OCI-LY7 (cell line): ENCODE measurements around the gene PINK1. TPM values are rescaled to one million over a fixed set of nuclear protein-coding genes. Genes with fewer than 3 reads are reported as not detected.

Experiments used
- BruUV-seq: library from RNA; stranded (reverse); fragments of 400-500 nt; replicated peaks from 2 replicates; lab custom pipeline; 2021; lab: Mats Ljungman, UMichigan
- CTCF ChIA-PET: fragments of 300-600 bp; sonication (Branson Sonifier 250); formaldehyde crosslinking; loops from one replicate; lab custom pipeline; 2022; ENCODE audit warnings: antibody characterized with exemption; ENCODE audit not compliant: unreplicated experiment; lab: Charles Lee
- POLR2A ChIA-PET: fragments of 300-600 bp; sonication (Branson Sonifier 250); formaldehyde crosslinking; loops from one replicate; lab custom pipeline; 2022; ENCODE audit warnings: antibody characterized with exemption; lab: Charles Lee
- DNase-seq: peaks from one replicate; pipeline ENCODE4 v3.0.0-alpha.2; 2015; ENCODE audit warnings: low spot score
- H2AFZ ChIP-seq: fragments of 200-600 bp; sonication (generic), shearing (Covaris generic); 2 replicates; pipeline ENCODE4 v1.6.1; 2014; ENCODE audit warnings: mild to moderate bottlenecking, antibody characterized with exemption, low read length, moderate library complexity
- H3K27ac ChIP-seq: fragments of 200-600 bp; sonication (generic); 2 replicates; pipeline ENCODE4 v1.5.1; 2014; ENCODE audit warnings: mixed run types, low read depth, mild to moderate bottlenecking, moderate library complexity, low read length, inconsistent platforms; ENCODE audit not compliant: poor library complexity, severe bottlenecking
- H3K36me3 ChIP-seq: fragments of 200-600 bp; sonication (generic); 2 replicates; pipeline ENCODE4 v1.6.1; 2014; ENCODE audit warnings: mild to moderate bottlenecking, antibody characterized with exemption, low read length, moderate library complexity, mixed read lengths; ENCODE audit not compliant: insufficient read depth
- H3K4me1 ChIP-seq: fragments of 200-600 bp; sonication (generic); 2 replicates; pipeline ENCODE4 v1.5.1; 2014; ENCODE audit warnings: mild to moderate bottlenecking, low read length; ENCODE audit not compliant: insufficient read depth, poor library complexity, severe bottlenecking
- H3K4me2 ChIP-seq: fragments of 200-600 bp; sonication (generic); 2 replicates; pipeline ENCODE4 v1.6.1; 2014; ENCODE audit warnings: mild to moderate bottlenecking, low read length
- H3K4me3 ChIP-seq: fragments of 200-600 bp; sonication (generic); 2 replicates; pipeline ENCODE4 v1.5.1; 2014; ENCODE audit warnings: mild to moderate bottlenecking, low read depth, low read length; ENCODE audit not compliant: poor library complexity, severe bottlenecking
- H3K79me2 ChIP-seq: fragments of 200-600 bp; sonication (generic); 2 replicates; pipeline ENCODE4 v1.6.1; 2016; ENCODE audit warnings: low read depth, mild to moderate bottlenecking, low read length, moderate library complexity, mixed read lengths; ENCODE audit not compliant: insufficient read depth
- H3K9me2 ChIP-seq: fragments of 200-600 bp; sonication (generic); 2 replicates; pipeline ENCODE4 v1.6.1; 2016; ENCODE audit warnings: mild to moderate bottlenecking, low read length, mixed read lengths; ENCODE audit not compliant: insufficient read depth
- H3K9me3 ChIP-seq: fragments of 200-600 bp; sonication (generic); 2 replicates; pipeline ENCODE4 v1.6.1; 2014; ENCODE audit warnings: mild to moderate bottlenecking, mixed run types, low read length, mixed read lengths
- H4K20me1 ChIP-seq: fragments of 200-600 bp; sonication (generic); 2 replicates; pipeline ENCODE4 v1.6.1; 2014; ENCODE audit warnings: mild to moderate bottlenecking, antibody characterized with exemption, low read length, moderate library complexity, mixed read lengths; ENCODE audit not compliant: insufficient read depth
- EZH2phosphoT487 ChIP-seq: fragments of 200-600 bp; sonication (generic); IDR thresholded peaks from 2 replicates; pipeline ENCODE4 v1.6.1; 2018; ENCODE audit warnings: low read depth, borderline replicate concordance, mild to moderate bottlenecking, mixed run types, antibody characterized with exemption, low read length, moderate library complexity, mixed read lengths
- intact Hi-C: fragments of 100-400 bp; cut with micrococcal nuclease; formaldehyde crosslinking; loops from one replicate; pipeline ENCODE4 v1.10.0; 2022; ENCODE audit not compliant: unreplicated experiment
- total RNA-seq, 2 experiments: library from RNA; depleted of rRNA in 1 of 2; stranded (reverse); fragments of >200 nt in 1 of 2; shearing (Covaris generic) in 1 of 2; gene quantifications; 2 replicates each; pipeline ENCODE4 v1.2.3, GENCODE V29; 2014 to 2022
- TF ChIP-seq, protein P1 (sequence below): fragments of 200-600 bp; sonication (generic); conservative IDR thresholded peaks from 2 replicates; pipeline ENCODE4 v1.5.1; 2014; ENCODE audit warnings: mild to moderate bottlenecking, antibody characterized with exemption, low read length, moderate library complexity, mixed read lengths

PINK1 gene
- total RNA-seq, 2 experiments from 2014 or later: 8.9 to 13.4 TPM

DNA sequence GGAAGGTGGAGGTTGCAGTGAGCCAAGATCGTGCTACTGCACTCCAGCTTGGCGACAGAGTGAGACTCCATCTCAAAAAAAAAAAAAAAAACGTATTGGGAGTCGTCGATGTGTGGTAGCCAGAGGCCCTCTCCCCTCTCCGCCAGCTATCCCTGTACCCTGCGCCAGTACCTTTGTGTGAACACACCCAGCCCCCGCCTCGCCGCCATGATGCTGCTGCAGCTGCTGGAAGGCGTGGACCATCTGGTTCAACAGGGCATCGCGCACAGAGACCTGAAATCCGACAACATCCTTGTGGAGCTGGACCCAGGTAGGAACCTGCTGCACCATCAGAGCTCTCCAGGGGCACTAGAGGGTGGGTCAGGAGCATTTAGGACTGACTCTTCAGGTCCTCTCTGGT is 12.2 kb downstream of the PINK1 start:
- peaks cover 22% of the 10 kb centered on the region for H3K36me3 ChIP-seq
- intact Hi-C loops: no loop called here
- no peaks in the 10 kb centered on the region for H4K20me1 ChIP-seq
- no peaks in the 10 kb centered on the region for H3K4me1 ChIP-seq
- no peaks in the 10 kb centered on the region for H3K79me2 ChIP-seq
- ChIA-PET POLR2A (interaction anchor here (0.5 to 1.1 kb wide), 3 partner anchors 12 to 467 kb away, joined by 3 to 6 read pairs (median 3); partner anchors contain the start of gene DDOST), CTCF (no interaction called here)
- H3K9me3 ChIP-seq: no peaks in the 10 kb centered on the region
- BruUV-seq: no TSS peak
- no peaks in the 10 kb centered on the region for H3K9me2 ChIP-seq
- no peak overlapping the region for H3K4me3 ChIP-seq
- H3K4me2 ChIP-seq: no peak overlapping the region
- no peak overlapping the region for H2AFZ ChIP-seq
- DNase-seq: no peak
- H3K27ac ChIP-seq: no peak overlapping the region
- TF ChIP-seq, protein P1, sequence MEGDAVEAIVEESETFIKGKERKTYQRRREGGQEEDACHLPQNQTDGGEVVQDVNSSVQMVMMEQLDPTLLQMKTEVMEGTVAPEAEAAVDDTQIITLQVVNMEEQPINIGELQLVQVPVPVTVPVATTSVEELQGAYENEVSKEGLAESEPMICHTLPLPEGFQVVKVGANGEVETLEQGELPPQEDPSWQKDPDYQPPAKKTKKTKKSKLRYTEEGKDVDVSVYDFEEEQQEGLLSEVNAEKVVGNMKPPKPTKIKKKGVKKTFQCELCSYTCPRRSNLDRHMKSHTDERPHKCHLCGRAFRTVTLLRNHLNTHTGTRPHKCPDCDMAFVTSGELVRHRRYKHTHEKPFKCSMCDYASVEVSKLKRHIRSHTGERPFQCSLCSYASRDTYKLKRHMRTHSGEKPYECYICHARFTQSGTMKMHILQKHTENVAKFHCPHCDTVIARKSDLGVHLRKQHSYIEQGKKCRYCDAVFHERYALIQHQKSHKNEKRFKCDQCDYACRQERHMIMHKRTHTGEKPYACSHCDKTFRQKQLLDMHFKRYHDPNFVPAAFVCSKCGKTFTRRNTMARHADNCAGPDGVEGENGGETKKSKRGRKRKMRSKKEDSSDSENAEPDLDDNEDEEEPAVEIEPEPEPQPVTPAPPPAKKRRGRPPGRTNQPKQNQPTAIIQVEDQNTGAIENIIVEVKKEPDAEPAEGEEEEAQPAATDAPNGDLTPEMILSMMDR: no peak
- TF ChIP-seq EZH2phosphoT487: no peak

DNA sequence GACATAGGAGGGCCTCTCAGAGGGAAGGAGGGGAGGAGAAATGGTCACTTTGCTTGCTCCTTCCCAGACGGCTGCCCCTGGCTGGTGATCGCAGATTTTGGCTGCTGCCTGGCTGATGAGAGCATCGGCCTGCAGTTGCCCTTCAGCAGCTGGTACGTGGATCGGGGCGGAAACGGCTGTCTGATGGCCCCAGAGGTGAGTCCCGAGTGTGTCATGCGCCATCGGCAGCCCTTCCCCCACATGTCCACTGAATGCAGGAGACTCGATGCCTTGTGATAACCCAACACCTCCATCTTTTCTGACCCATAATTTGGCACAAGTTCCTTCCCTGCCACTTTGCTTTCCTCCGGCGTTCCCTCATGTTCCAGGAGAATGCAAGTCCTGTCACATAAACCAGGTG is 15.2 kb downstream of the PINK1 start:
- no peaks in the 10 kb centered on the region for H3K9me2 ChIP-seq
- intact Hi-C loops: no loop called here
- no peak overlapping the region for H3K4me2 ChIP-seq
- no peak overlapping the region for H3K4me3 ChIP-seq
- ChIA-PET CTCF (interaction anchor here (0.8 kb wide), 1 partner anchor 15 kb away, joined by 3 read pairs; no protein-coding TSS in a partner anchor), POLR2A (interaction anchor here (1.1 kb wide), 1 partner anchor 15 kb away, joined by 4 read pairs; no protein-coding TSS in a partner anchor)
- no peaks in the 10 kb centered on the region for H3K79me2 ChIP-seq
- no TSS peak for BruUV-seq
- H3K36me3 ChIP-seq: peaks cover 50% of the 10 kb centered on the region
- no peak overlapping the region for H2AFZ ChIP-seq
- H3K27ac ChIP-seq: no peak overlapping the region
- no peaks in the 10 kb centered on the region for H3K4me1 ChIP-seq
- H3K9me3 ChIP-seq: no peaks in the 10 kb centered on the region
- TF ChIP-seq, protein P1: no peak
- TF ChIP-seq EZH2phosphoT487: no peak
- no peak for DNase-seq
- no peaks in the 10 kb centered on the region for H4K20me1 ChIP-seq

DNA sequence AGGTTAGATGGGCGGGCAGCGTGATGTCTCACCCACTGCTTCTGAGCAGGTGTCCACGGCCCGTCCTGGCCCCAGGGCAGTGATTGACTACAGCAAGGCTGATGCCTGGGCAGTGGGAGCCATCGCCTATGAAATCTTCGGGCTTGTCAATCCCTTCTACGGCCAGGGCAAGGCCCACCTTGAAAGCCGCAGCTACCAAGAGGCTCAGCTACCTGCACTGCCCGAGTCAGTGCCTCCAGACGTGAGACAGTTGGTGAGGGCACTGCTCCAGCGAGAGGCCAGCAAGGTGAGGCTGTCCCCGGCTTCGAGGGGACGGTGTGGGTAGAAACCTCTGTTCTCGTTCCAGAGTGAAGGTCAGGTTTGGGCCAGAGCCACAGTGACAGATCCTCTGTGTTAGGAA is 15.7 kb downstream of the PINK1 start:
- POLR2A ChIA-PET: no interaction called here
- H3K4me2 ChIP-seq: no peak overlapping the region
- intact Hi-C loops: no loop called here
- H3K9me3 ChIP-seq: no peaks in the 10 kb centered on the region
- no peak overlapping the region for H3K4me3 ChIP-seq
- no peaks in the 10 kb centered on the region for H3K79me2 ChIP-seq
- CTCF ChIA-PET: no interaction called here
- no peak for DNase-seq
- no peaks in the 10 kb centered on the region for H3K9me2 ChIP-seq
- BruUV-seq: no TSS peak
- TF ChIP-seq, protein P1: no peak
- TF ChIP-seq EZH2phosphoT487: no peak
- no peak overlapping the region for H3K27ac ChIP-seq
- H3K36me3 ChIP-seq: peaks cover 55% of the 10 kb centered on the region
- no peak overlapping the region for H2AFZ ChIP-seq
- no peaks in the 10 kb centered on the region for H4K20me1 ChIP-seq
- H3K4me1 ChIP-seq: no peaks in the 10 kb centered on the region
